NCI-H748 treated with DMSO at 0.1 percent for 48 hours (cell line): Measurements from ENCODE around the gene SMIM36.
A peak's percentile ranks its signal among the peaks of the same experiment; 100 is the strongest.
"Not testable (repeated sequence)": the region's sequence is repeated elsewhere in the genome, so short reads cannot be mapped to it uniquely, and the experiment has no call there.

Experiments used
- DNase-seq: peaks from one replicate; lab custom pipeline; 2025; lab: John Stamatoyannopoulos, UW

SMIM36 gene

GRCh38 chr17:55501626-55502025, 9.6 kb downstream of the SMIM36 start:
- DNase-seq, result peak; percentile 6

- DNase-seq, result no peak
Measured at GRCh38 chr17:55500103-55500502, 11.1 kb downstream of the SMIM36 start.

- DNase-seq, result no peak
Measured at GRCh38 chr17:55496094-55496881, 15.0 kb downstream of the SMIM36 start.

GRCh38 chr17:55495239-55495638, 16.0 kb downstream of the SMIM36 start:
- no peak for DNase-seq

- no peak for DNase-seq
Measured at GRCh38 chr17:55492781-55493341, 18.4 kb downstream of the SMIM36 start.

- no peak for DNase-seq
Measured at GRCh38 chr17:55490376-55490775, 20.9 kb downstream of the SMIM36 start.

GRCh38 chr17:55487695-55488432, 23.4 kb downstream of the SMIM36 start:
- DNase-seq, result no peak

- DNase-seq, result no peak
Measured at GRCh38 chr17:55484575-55484974, 26.7 kb downstream of the SMIM36 start.

GRCh38 chr17:55482591-55483389, 28.5 kb downstream of the SMIM36 start:
- no peak for DNase-seq

GRCh38 chr17:55480631-55481315, 30.5 kb downstream of the SMIM36 start:
- DNase-seq, result no peak

GRCh38 chr17:55479903-55480302, 31.3 kb downstream of the SMIM36 start:
- DNase-seq, result no peak

GRCh38 chr17:55478971-55479370, 32.3 kb downstream of the SMIM36 start:
- DNase-seq, result no peak

- no peak for DNase-seq
Measured at GRCh38 chr17:55466671-55467070, 44.6 kb downstream of the SMIM36 start.

- DNase-seq, result not testable (repeated sequence)
Measured at GRCh38 chr17:55465771-55466170, 45.5 kb downstream of the SMIM36 start.

- DNase-seq, result no peak
Measured at GRCh38 chr17:55463600-55463999, 47.7 kb downstream of the SMIM36 start.

GRCh38 chr17:55462711-55463110, 48.5 kb downstream of the SMIM36 start:
- no peak for DNase-seq

GRCh38 chr17:55462234-55462633, 49.0 kb downstream of the SMIM36 start:
- DNase-seq, result no peak

- DNase-seq, result no peak
Measured at GRCh38 chr17:55458978-55459377, 52.3 kb downstream of the SMIM36 start.

- DNase-seq, result no peak
Measured at GRCh38 chr17:55458287-55458900, 52.9 kb downstream of the SMIM36 start.

GRCh38 chr17:55456307-55457240, 54.7 kb downstream of the SMIM36 start:
- DNase-seq, result no peak
